HepG2 (cell line): ENCODE measurements around the gene CDNF. TPM values are rescaled to one million over a fixed set of nuclear protein-coding genes. Genes with fewer than 3 reads are reported as not detected.

Experiments
- FLYWCH1 ChIP-seq: sonication (generic); formaldehyde crosslinking; IDR thresholded peaks from 2 replicates; pipeline ENCODE4 v1.8.1; 2023; ENCODE audit warnings: mild to moderate bottlenecking, missing genetic modification reagents
- RAD21 ChIP-seq: fragments of 450-650 bp; formaldehyde crosslinking; IDR thresholded peaks from 2 replicates; pipeline ENCODE4 v1.5.0; 2020; ENCODE audit warnings: mild to moderate bottlenecking
- SMC3 ChIP-seq: IDR thresholded peaks from 2 replicates; pipeline ENCODE4 v1.6.1; 2011; ENCODE audit warnings: low read length, improper control_type of control experiment
- STAG1 ChIP-seq: sonication (generic); formaldehyde crosslinking; IDR thresholded peaks from 2 replicates; pipeline ENCODE4 v1.4.0; 2020; ENCODE audit warnings: missing genetic modification reagents
- YY1 ChIP-seq: IDR thresholded peaks from 2 replicates; pipeline ENCODE4 v1.6.1; 2011; ENCODE audit warnings: low read length, low read depth, moderate library complexity, mild to moderate bottlenecking; ENCODE audit not compliant: insufficient read depth, insufficient replicate concordance
- ZNF597 ChIP-seq: sonication (generic); formaldehyde crosslinking; IDR thresholded peaks from 2 replicates; pipeline ENCODE4 v1.5.0; 2020; ENCODE audit warnings: missing genetic modification reagents
- ZNF609 ChIP-seq: sonication (generic); formaldehyde crosslinking; IDR thresholded peaks from 2 replicates; pipeline ENCODE4 v1.4.0; 2020; ENCODE audit warnings: mild to moderate bottlenecking, missing genetic modification reagents, borderline replicate concordance
- polyA plus RNA-seq, 8 experiments: library from polyadenylated mRNA; depleted of rRNA in 3 of 8; stranded (reverse) in 7 of 8; unstranded in 1 of 8; fragments of >200 nt; fragmentation: Illumina TruSeq in 4 of 8; extraction: Trizol in 4 of 8; gene quantifications; 2 replicates each; pipeline versions ENCODE4 v1.2.1 to v1.2.3, GENCODE V29; 2011 to 2016; ENCODE audit warnings: low read depth in 4 of 8, missing spikeins in 1 of 8, mixed read lengths in 1 of 8; ENCODE audit not compliant: insufficient read depth in 1 of 8
- total RNA-seq, 5 experiments: library from RNA; depleted of rRNA; stranded (reverse); fragments of >200 nt; fragmentation: Illumina TruSeq; extraction: Trizol; gene quantifications; 2 replicates each; pipeline ENCODE4 v1.2.3, GENCODE V29; 2016; ENCODE audit warnings: low read depth in 1 of 5

CDNF gene
- total and polyA plus RNA-seq, 2 of the 13 experiments (the other 11 are each of a cell fraction or from before 2014, with no cell fraction given) = 0.29 to 0.33 TPM

- TF ChIP-seq ZNF609 (CRISPR knock-in tag) (no peak), RAD21 (CRISPR knock-in tag) (0 out of 2 replicates have a peak, but pooled peaks have one; percentile 44), SMC3 (peak; percentile 65), STAG1 (CRISPR knock-in tag) (peak; percentile 81), YY1 (no peak), FLYWCH1 (CRISPR knock-in tag) (no peak), ZNF597 (no peak)
Observed at GRCh38 chr10:14822879-14823755, 14.7 kb downstream of the CDNF start (continued).
